Tibial nerve (tissue), 4 donors: Measurements from ENCODE around the gene MAP9. TPM values are rescaled to one million over a fixed set of nuclear protein-coding genes. Genes with fewer than 3 reads are reported as not detected.
"Not testable (repeated sequence)": the region's sequence is repeated elsewhere in the genome, so short reads cannot be mapped to it uniquely, and the experiment has no call there.

Experiments
- DNase-seq, 2 donors: peaks; one replicate each; pipeline ENCODE4 v3.0.0-alpha.2; 2019; ENCODE audit warnings: low spot score in 2 of 2
- H3K27ac ChIP-seq, 4 donors: fragments of 200-600 bp; sonication (generic) in 3 of 4; one replicate each; pipeline ENCODE4 v1.5.1; 2017 to 2019; ENCODE audit warnings: mild to moderate bottlenecking in 1 of 4
- H3K27me3 ChIP-seq, 2 donors: fragments of 200-600 bp; sonication (generic) in 1 of 2; one replicate each; pipeline versions ENCODE4 v1.5.1 to v1.6.0; 2017 to 2019
- H3K36me3 ChIP-seq, 3 donors: fragments of 200-600 bp; sonication (generic); one replicate each; pipeline ENCODE4 v1.5.1; 2018 to 2019
- H3K4me1 ChIP-seq, 4 donors: fragments of 200-600 bp; sonication (generic) in 3 of 4; one replicate each; pipeline ENCODE4 v1.5.1; 2017 to 2019
- H3K4me3 ChIP-seq, 4 donors: fragments of 200-600 bp; sonication (generic) in 3 of 4; one replicate each; pipeline ENCODE4 v1.5.1; 2017 to 2019; ENCODE audit warnings: mild to moderate bottlenecking in 1 of 4, moderate library complexity in 1 of 4
- H3K9me3 ChIP-seq, 4 donors: fragments of 200-600 bp; sonication (generic) in 3 of 4; one replicate each; pipeline ENCODE4 v1.5.1; 2017 to 2019
- CTCF ChIP-seq, 5 experiments: fragments of 200-600 bp in 3 of 5; fragments of 450-650 bp in 2 of 5; sonication (generic) in 3 of 5; IDR thresholded peaks; one replicate each; pipeline ENCODE4 v1.5.1; 2016 to 2019; ENCODE audit warnings: antibody characterized with exemption in 5 of 5, mild to moderate bottlenecking in 3 of 5, moderate library complexity in 2 of 5
- EP300 ChIP-seq, 2 donors: sonication (generic); formaldehyde crosslinking; IDR thresholded peaks; one replicate each; pipeline ENCODE4 v1.6.1; 2017; ENCODE audit warnings: antibody characterized with exemption in 2 of 2, mild to moderate bottlenecking in 1 of 2
- POLR2A ChIP-seq, 2 donors: fragments of 450-650 bp; IDR thresholded peaks; one replicate each; pipeline ENCODE4 v1.6.1; 2017; ENCODE audit warnings: antibody characterized with exemption in 2 of 2, mild to moderate bottlenecking in 2 of 2, moderate library complexity in 2 of 2
- WGBS, 2 donors: methylation state at CpG; one replicate each; pipeline ENCODE4 v1.1.5; 2018; 5-methylcytosine and 5-hydroxymethylcytosine counted together
- total RNA-seq, 4 donors: library from RNA; depleted of rRNA; stranded (reverse); fragments of >200 nt; gene quantifications; one replicate each; pipeline ENCODE4 v1.1.0, GENCODE V29; 2016

The MAP9 gene
- total RNA-seq = 10 to 100 TPM in 1 of 4 donors, 1 to 10 TPM in 3; 6.0 to 17.4 (median 8.8) TPM

GRCh38 chr4:155376387-155377268 lies at the start of gene MAP9:
Gene MAP9, minus strand, starts transcription at chr4:155376965. Its CDS starts 1,115 bp downstream, at chr4:155375850.
- H3K4me1 ChIP-seq = peaks cover 0 to 12% (median 2%) of the 10 kb centered on the region in 4 donors
- H3K27ac ChIP-seq = peak within 1 kb of the TSS in 2 of 4 donors; percentile 21 to 65
- no peak for TF ChIP-seq POLR2A (IDR thresholded peaks at IDR 0.05)
- peak in 1 of 2 donors; percentile 18 for TF ChIP-seq EP300 (IDR thresholded peaks at IDR 0.05)
- no peaks in the 10 kb centered on the region for H3K27me3 ChIP-seq
- no peaks in the 10 kb centered on the region for H3K9me3 ChIP-seq
- DNase-seq = peak; percentile 65 to 75
- peak within 1 kb of the TSS; percentile 51 to 77 (median 58) for H3K4me3 ChIP-seq
- WGBS, 2 donors = 6 to 8% methylated on average over 43 to 60 of the region's 66 CpGs
- H3K36me3 ChIP-seq = no peaks in the 10 kb centered on the region

GRCh38 chr4:155424778-155425177 lies 48.0 kb upstream of the MAP9 start:
- H3K4me1 ChIP-seq, H3K9me3 ChIP-seq, H3K27ac ChIP-seq, H3K4me3 ChIP-seq, H3K36me3 ChIP-seq, H3K27me3 ChIP-seq, DNase-seq: not testable (repeated sequence)
- WGBS, 2 donors = 94% methylated on average over 11 of the region's 11 CpGs

GRCh38 chr4:155423671-155424070 lies 46.9 kb upstream of the MAP9 start:
- H3K4me1 ChIP-seq = no peaks in the 10 kb centered on the region
- no peak overlapping the region for H3K27ac ChIP-seq
- no peak for DNase-seq
- H3K4me3 ChIP-seq = no peak overlapping the region
- H3K27me3 ChIP-seq = no peaks in the 10 kb centered on the region
- H3K9me3 ChIP-seq = peaks cover 0 to 8% (median 0%) of the 10 kb centered on the region in 4 donors
- H3K36me3 ChIP-seq = no peaks in the 10 kb centered on the region
- TF ChIP-seq EP300 (IDR thresholded peaks at IDR 0.05) (no peak), CTCF (IDR thresholded peaks at IDR 0.05) (no peak)
- WGBS, 2 donors = 50 to 63% methylated on average over 1 of the region's 1 CpG

GRCh38 chr4:155419266-155419665 lies 42.5 kb upstream of the MAP9 start:
- H3K4me1 ChIP-seq = no peaks in the 10 kb centered on the region
- WGBS, 2 donors = 93% methylated on average over 4 of the region's 4 CpGs
- H3K27ac ChIP-seq = no peak overlapping the region
- no peaks in the 10 kb centered on the region for H3K36me3 ChIP-seq
- H3K9me3 ChIP-seq = no peaks in the 10 kb centered on the region
- DNase-seq = no peak
- no peak for TF ChIP-seq EP300 (IDR thresholded peaks at IDR 0.05)
- TF ChIP-seq POLR2A (IDR thresholded peaks at IDR 0.05) = no peak
- no peak for TF ChIP-seq CTCF (IDR thresholded peaks at IDR 0.05)
- H3K27me3 ChIP-seq = no peaks in the 10 kb centered on the region
- H3K4me3 ChIP-seq = no peak overlapping the region

- Histone ChIP-seq H3K4me3 (no peak overlapping the region), H3K9me3 (no peaks in the 10 kb centered on the region), H3K27me3 (no peaks in the 10 kb centered on the region), H3K36me3 (no peaks in the 10 kb centered on the region), H3K27ac (no peak overlapping the region), H3K4me1 (no peaks in the 10 kb centered on the region)
- TF ChIP-seq CTCF (IDR thresholded peaks at IDR 0.05) = no peak
- no peak for TF ChIP-seq POLR2A (IDR thresholded peaks at IDR 0.05)
- no peak for TF ChIP-seq EP300 (IDR thresholded peaks at IDR 0.05)
- DNase-seq = no peak
Measured at GRCh38 chr4:155415662-155416061, 38.9 kb upstream of the MAP9 start.

GRCh38 chr4:155413451-155413850 lies 36.7 kb upstream of the MAP9 start:
- Histone ChIP-seq H3K4me3 (no peak overlapping the region), H3K4me1 (no peaks in the 10 kb centered on the region), H3K27me3 (no peaks in the 10 kb centered on the region), H3K36me3 (no peaks in the 10 kb centered on the region), H3K9me3 (no peaks in the 10 kb centered on the region), H3K27ac (no peak overlapping the region)
- TF ChIP-seq CTCF (IDR thresholded peaks at IDR 0.05) = no peak
- TF ChIP-seq EP300 (IDR thresholded peaks at IDR 0.05) = no peak
- no peak for TF ChIP-seq POLR2A (IDR thresholded peaks at IDR 0.05)
- 83 to 84% methylated on average over 1 of the region's 1 CpG for WGBS, 2 donors
- no peak for DNase-seq
